Measurements from ENCODE around the gene PAX5.

PAX5 gene

DNA sequence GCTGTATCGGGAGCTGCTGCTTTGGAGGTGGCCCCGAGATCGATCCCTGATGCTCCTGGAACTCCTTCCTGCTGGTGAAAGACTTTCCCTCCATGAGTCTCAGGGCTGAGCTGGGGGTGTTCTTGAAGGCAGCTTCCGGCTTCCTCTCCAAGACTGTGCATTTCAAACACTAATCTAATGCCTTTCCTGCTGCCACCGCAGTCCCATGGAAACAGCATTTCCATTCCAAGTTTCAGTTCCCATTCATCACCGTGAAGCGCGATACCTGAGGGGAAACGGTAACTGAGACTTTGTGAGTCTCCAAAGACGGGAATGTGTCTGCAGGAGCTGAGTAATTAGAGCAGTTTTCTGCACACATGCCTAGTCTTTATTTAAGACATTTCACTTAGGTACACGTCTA lies 230.1 kb downstream of the PAX5 start:
- TF ChIP-seq ZNF274 (IDR thresholded peaks at IDR 0.05; ENCODE audit: low read depth, low read length) = no peak
- TF ChIP-seq YY1 (IDR thresholded peaks at IDR 0.05; ENCODE audit: insufficient read depth, insufficient read length) = no peak
- no peak for TF ChIP-seq SUZ12 (IDR thresholded peaks at IDR 0.05; ENCODE audit: extremely low read depth, insufficient read depth, insufficient read length)
- DNase-seq (ENCODE audit: low read depth, low spot score) = no peak
- Histone ChIP-seq H3K27me3 (ENCODE audit: insufficient read depth, insufficient read length) (no peaks in the 10 kb centered on the region), H3K36me3 (ENCODE audit: insufficient read depth, insufficient read length, low read length) (no peaks in the 10 kb centered on the region), H3K9me3 (ENCODE audit: insufficient read depth, low read length) (peaks cover 5% of the 10 kb centered on the region; the same call in 1 of the 2 replicates), H3K4me3 (ENCODE audit: insufficient read length, low read depth) (no peak overlapping the region), H3K4me1 (ENCODE audit: insufficient read depth, insufficient read length) (peaks cover 7% of the 10 kb centered on the region), H3K9ac (ENCODE audit: insufficient read length, low read depth) (no peak overlapping the region)

- no peaks in the 10 kb centered on the region for H3K27me3 ChIP-seq (ENCODE audit: insufficient read depth, insufficient read length)
- H3K4me3 ChIP-seq (ENCODE audit: insufficient read length, low read depth) = no peak overlapping the region
- no peak for DNase-seq (ENCODE audit: low read depth, low spot score)
- no peaks in the 10 kb centered on the region for H3K36me3 ChIP-seq (ENCODE audit: insufficient read depth, insufficient read length, low read length)
- H3K9me3 ChIP-seq (ENCODE audit: insufficient read depth, low read length) = peaks cover 5% of the 10 kb centered on the region; the same call in 1 of the 2 replicates
- H3K9ac ChIP-seq (ENCODE audit: insufficient read length, low read depth) = no peak overlapping the region
- H3K4me1 ChIP-seq (ENCODE audit: insufficient read depth, insufficient read length) = peaks cover 7% of the 10 kb centered on the region
- TF ChIP-seq YY1 (IDR thresholded peaks at IDR 0.05; ENCODE audit: insufficient read depth, insufficient read length) = no peak
- no peak for TF ChIP-seq ZNF274 (IDR thresholded peaks at IDR 0.05; ENCODE audit: low read depth, low read length)
- no peak for TF ChIP-seq SUZ12 (IDR thresholded peaks at IDR 0.05; ENCODE audit: extremely low read depth, insufficient read depth, insufficient read length)
Observed at GRCh38 chr9:36802201-36802920, 231.7 kb downstream of the PAX5 start.

- peaks cover 5% of the 10 kb centered on the region; the same call in 1 of the 2 replicates for H3K9me3 ChIP-seq (ENCODE audit: insufficient read depth, low read length)
- H3K9ac ChIP-seq (ENCODE audit: insufficient read length, low read depth) = no peak overlapping the region
- TF ChIP-seq ZNF274 (IDR thresholded peaks at IDR 0.05; ENCODE audit: low read depth, low read length) = no peak
- H3K36me3 ChIP-seq (ENCODE audit: insufficient read depth, insufficient read length, low read length) = no peaks in the 10 kb centered on the region
- peaks cover 7% of the 10 kb centered on the region for H3K4me1 ChIP-seq (ENCODE audit: insufficient read depth, insufficient read length)
- no peak overlapping the region for H3K4me3 ChIP-seq (ENCODE audit: insufficient read length, low read depth)
- no peaks in the 10 kb centered on the region for H3K27me3 ChIP-seq (ENCODE audit: insufficient read depth, insufficient read length)
- DNase-seq (ENCODE audit: low read depth, low spot score) = no peak
Observed at GRCh38 chr9:36800455-36800854, 233.6 kb downstream of the PAX5 start.

DNA sequence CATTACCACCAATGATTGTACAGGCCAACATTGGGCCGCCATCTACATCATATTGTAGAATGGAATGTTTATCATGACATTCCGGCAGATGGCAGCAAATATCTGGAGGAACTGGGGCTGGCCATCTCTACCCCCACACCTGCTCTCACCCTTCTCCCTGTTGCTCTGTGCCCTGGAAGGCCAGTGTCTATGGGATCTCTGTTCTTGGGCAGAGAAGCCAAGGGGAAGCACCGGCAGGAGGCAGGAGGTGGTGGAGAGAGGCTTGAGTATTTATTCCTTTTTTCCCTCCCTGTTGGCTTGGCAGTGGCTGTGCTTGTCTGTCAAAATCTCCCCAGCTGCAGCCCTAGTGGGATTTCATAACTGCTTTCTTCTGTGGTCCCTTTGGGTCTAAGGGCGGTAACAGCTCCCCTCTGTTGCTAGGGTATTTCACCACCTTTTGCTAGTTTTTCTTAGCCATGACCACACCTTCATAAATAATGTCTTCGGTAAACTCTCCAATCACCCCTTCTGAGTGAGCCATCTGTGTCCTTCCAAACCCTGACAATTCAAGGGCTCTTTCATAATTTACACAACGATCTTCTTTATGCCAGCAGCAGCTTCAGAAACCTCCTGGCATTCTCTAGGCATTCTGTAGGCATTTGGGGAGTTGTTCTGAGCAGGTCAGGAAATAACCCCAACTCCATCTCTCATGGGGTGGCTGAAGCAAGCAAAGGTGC lies 235.6 kb downstream of the PAX5 start:
- DNase-seq (ENCODE audit: low read depth, low spot score) = no peak
- no peaks in the 10 kb centered on the region for H3K27me3 ChIP-seq (ENCODE audit: insufficient read depth, insufficient read length)
- H3K4me1 ChIP-seq (ENCODE audit: insufficient read depth, insufficient read length) = peaks cover 7% of the 10 kb centered on the region
- no peak overlapping the region for H3K4me3 ChIP-seq (ENCODE audit: insufficient read length, low read depth)
- TF ChIP-seq YY1 (IDR thresholded peaks at IDR 0.05; ENCODE audit: insufficient read depth, insufficient read length) = no peak
- TF ChIP-seq SUZ12 (IDR thresholded peaks at IDR 0.05; ENCODE audit: extremely low read depth, insufficient read depth, insufficient read length) = no peak
- TF ChIP-seq ZNF274 (IDR thresholded peaks at IDR 0.05; ENCODE audit: low read depth, low read length) = no peak
- peaks cover 10% of the 10 kb centered on the region for H3K9me3 ChIP-seq (ENCODE audit: insufficient read depth, low read length)
- no peak overlapping the region for H3K9ac ChIP-seq (ENCODE audit: insufficient read length, low read depth)
- no peaks in the 10 kb centered on the region for H3K36me3 ChIP-seq (ENCODE audit: insufficient read depth, insufficient read length, low read length)

GRCh38 chr9:36797471-36798220 lies 236.4 kb downstream of the PAX5 start:
- Histone ChIP-seq H3K36me3 (ENCODE audit: insufficient read depth, insufficient read length, low read length) (no peaks in the 10 kb centered on the region), H3K4me1 (ENCODE audit: insufficient read depth, insufficient read length) (peaks cover 4% of the 10 kb centered on the region), H3K27me3 (ENCODE audit: insufficient read depth, insufficient read length) (no peaks in the 10 kb centered on the region), H3K4me3 (ENCODE audit: insufficient read length, low read depth) (no peak overlapping the region), H3K9ac (ENCODE audit: insufficient read length, low read depth) (no peak overlapping the region), H3K9me3 (ENCODE audit: insufficient read depth, low read length) (peaks cover 13% of the 10 kb centered on the region)
- DNase-seq (ENCODE audit: low read depth, low spot score) = no peak
- TF ChIP-seq ZNF274 (IDR thresholded peaks at IDR 0.05; ENCODE audit: low read depth, low read length) = no peak
- no peak for TF ChIP-seq SUZ12 (IDR thresholded peaks at IDR 0.05; ENCODE audit: extremely low read depth, insufficient read depth, insufficient read length)
- no peak for TF ChIP-seq YY1 (IDR thresholded peaks at IDR 0.05; ENCODE audit: insufficient read depth, insufficient read length)

GRCh38 chr9:36796671-36797419 lies 237.2 kb downstream of the PAX5 start:
- DNase-seq (ENCODE audit: low read depth, low spot score) = no peak
- H3K36me3 ChIP-seq (ENCODE audit: insufficient read depth, insufficient read length, low read length) = no peaks in the 10 kb centered on the region
- TF ChIP-seq SUZ12 (IDR thresholded peaks at IDR 0.05; ENCODE audit: extremely low read depth, insufficient read depth, insufficient read length) (no peak), ZNF274 (IDR thresholded peaks at IDR 0.05; ENCODE audit: low read depth, low read length) (no peak), YY1 (IDR thresholded peaks at IDR 0.05; ENCODE audit: insufficient read depth, insufficient read length) (no peak)
- H3K27me3 ChIP-seq (ENCODE audit: insufficient read depth, insufficient read length) = no peaks in the 10 kb centered on the region
- H3K9me3 ChIP-seq (ENCODE audit: insufficient read depth, low read length) = peaks cover 13% of the 10 kb centered on the region
- no peaks in the 10 kb centered on the region for H3K4me1 ChIP-seq (ENCODE audit: insufficient read depth, insufficient read length)
- H3K4me3 ChIP-seq (ENCODE audit: insufficient read length, low read depth) = no peak overlapping the region
- H3K9ac ChIP-seq (ENCODE audit: insufficient read length, low read depth) = no peak overlapping the region

All from NT2/D1 (cell line).